Loucy (cell line): ENCODE results near the gene GCA.

Experiments
- CTCF ChIP-seq: fragments of 200-600 bp; sonication (generic); conservative IDR thresholded peaks from 2 replicates; pipeline ENCODE4 v1.5.1; 2014; ENCODE audit warnings: mild to moderate bottlenecking, antibody characterized with exemption, low read length
- EZH2phosphoT487 ChIP-seq: fragments of 200-600 bp; IDR thresholded peaks from 2 replicates; pipeline ENCODE4 v1.6.1; 2018; ENCODE audit warnings: antibody characterized with exemption, mild to moderate bottlenecking, moderate library complexity, borderline replicate concordance

- TF ChIP-seq CTCF (no peak), EZH2phosphoT487 (no peak)
Observed at GRCh38 chr2:162365392-162365791, 21.5 kb downstream of the GCA start.
